Measurements from ENCODE around the gene RRAGC.
A peak's percentile ranks its signal among the peaks of the same experiment; 100 is the strongest.
"Not testable (repeated sequence)": the region's sequence is repeated elsewhere in the genome, so short reads cannot be mapped to it uniquely, and the experiment has no call there.

RRAGC gene

DNA sequence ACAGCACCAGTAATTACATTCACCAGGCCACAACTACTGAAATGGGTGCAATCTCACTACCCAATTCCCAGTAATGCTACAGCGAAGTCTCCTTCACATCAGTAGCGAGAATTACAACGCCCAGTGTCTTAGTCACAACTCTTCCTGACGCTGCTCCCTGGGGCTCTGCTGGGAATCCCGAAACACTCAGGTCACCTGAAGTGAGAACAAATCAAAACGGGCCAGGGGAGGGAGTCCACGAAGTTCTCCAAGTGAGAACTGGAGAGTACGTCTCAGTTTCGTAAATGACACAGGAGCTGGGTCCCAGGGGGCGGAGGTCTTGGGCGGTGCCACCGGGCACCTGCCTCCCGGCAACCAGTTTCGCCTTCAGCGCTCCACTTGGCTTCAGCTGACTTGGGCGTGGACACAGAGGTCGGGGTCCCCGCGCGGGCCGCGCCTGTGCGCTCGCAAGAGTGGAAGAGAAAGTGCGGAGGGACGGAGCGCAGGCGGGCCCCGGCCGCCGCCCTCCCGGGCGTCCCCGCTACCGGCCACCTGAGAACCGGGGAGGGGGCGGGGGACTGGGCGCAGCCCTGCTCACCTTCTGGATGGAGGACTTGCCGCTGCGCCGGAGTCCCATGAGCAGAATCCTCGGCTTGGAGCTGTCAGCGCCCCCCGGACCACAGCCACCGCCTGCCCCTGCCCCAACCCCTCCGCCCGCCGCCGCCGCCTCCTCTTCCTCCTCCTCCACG lies 575 bp downstream of the RRAGC start:
- DNase-seq (ENCODE audit: low read depth) = no peak

DNA sequence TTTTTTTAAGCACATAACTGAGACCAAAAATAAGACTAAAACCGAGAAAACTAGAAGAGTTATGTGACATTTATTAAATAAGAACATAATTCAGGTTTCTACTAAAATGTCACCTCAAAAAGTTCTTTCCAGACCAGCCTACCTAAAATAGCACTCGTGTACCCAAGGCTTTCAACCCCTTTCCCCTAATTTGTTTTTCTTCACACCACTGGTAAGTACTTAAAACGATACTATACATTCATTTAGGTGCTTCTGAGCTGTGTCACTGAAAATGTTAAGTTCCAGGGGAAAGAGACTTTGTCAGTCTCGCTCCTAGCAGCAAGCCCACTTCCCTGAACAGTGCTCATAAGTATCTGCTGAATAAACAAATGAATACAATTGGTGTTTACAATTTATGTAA lies 6.8 kb downstream of the RRAGC start:
- DNase-seq (ENCODE audit: low read depth) = no peak

DNA sequence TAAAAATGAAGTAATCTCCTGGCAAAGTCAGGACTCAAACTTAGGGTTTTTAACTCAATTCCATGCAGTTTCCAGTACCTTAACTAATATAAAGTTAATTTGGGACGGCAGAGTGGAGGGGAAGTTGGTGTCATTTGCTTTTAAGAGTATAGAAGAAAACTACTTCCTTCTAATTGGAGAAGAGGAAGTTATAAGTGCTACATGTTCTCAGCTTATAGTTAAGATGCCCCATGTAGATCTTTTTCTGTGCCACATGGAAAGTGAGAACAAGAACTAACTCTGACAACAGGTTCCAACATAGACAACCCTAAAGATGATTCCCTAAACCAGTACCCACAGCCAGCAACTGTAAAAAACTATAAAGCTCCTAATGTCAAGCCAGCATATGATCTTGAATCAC lies 11.5 kb downstream of the RRAGC start:
- no peak for DNase-seq (ENCODE audit: low read depth)

DNA sequence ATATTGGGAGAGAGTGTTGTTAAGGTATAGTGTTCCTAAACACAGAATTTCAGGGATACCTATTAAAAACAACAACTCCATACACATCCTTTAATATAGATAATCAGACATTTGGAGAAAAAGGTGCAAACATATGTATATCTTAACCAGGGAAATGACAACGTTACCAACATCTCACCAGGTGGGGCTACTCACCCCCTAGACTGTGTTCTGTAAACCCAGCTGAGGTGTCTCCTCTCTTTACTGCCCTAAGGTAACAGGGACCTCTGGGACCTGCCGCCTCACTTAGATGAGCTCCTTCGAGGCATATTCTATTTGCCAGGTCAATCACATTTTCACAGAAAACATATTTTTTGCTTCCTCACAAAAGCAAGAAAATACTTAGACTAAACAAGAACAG lies 13.4 kb downstream of the RRAGC start:
- no peak for DNase-seq (ENCODE audit: low read depth)

DNA sequence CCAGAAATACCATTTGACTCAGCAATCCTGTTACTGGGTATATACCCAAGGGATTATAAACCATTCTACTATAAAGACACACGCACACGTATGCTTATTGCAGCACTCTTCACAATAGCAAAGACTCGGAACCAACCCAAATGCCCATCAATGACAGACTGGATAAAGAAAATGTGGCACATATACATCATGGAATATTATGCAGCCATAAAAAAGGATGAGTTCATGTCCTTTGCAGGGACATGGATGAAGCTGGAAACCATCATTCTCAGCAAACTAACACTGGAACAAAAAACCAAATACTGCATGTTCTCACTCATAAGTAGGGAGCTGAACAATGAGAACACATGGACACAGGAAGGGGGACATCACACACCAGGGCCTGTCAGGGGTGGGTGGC lies 14.5 kb downstream of the RRAGC start:
- not testable (repeated sequence) for DNase-seq (ENCODE audit: low read depth)

DNA sequence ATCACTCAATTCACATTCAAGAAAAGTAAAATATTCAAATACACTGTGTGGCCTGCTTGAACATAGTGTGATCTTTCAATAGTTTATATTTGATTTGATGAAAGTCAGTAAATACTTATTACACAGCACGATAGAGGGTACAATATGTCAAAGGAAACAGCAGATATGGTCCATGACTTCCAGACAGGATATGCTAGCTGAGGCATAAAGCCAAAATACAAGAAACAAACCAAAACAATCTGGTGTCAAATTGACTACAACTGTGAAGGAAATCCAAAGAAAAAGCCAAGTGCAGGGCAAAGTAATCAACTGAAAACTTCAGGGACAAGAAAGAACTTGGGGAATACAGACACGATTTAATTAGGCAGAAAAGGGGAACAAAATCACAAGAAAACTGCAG lies 19.3 kb downstream of the RRAGC start:
- DNase-seq (ENCODE audit: low read depth) = no peak

DNA sequence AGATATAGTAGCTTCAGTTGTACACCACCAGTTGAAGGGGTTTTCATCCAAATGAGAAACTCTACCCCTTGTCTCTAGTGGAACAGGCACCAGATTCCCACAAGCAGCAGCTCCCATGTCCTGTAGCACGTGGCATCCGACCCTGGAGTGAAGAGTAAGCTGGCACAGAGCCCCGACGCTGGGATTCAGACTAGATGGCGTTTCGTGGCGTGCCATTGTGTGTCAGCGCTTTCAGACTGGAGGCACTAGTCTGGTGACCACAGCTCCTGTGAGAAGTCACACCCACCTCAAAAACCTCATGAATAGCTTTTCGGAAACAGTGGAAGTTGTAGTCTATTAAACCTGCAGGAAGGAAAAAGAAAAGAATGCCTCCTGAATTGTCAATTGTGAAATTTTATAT lies 20.2 kb downstream of the RRAGC start:
- DNase-seq (ENCODE audit: low read depth) = no peak

DNA sequence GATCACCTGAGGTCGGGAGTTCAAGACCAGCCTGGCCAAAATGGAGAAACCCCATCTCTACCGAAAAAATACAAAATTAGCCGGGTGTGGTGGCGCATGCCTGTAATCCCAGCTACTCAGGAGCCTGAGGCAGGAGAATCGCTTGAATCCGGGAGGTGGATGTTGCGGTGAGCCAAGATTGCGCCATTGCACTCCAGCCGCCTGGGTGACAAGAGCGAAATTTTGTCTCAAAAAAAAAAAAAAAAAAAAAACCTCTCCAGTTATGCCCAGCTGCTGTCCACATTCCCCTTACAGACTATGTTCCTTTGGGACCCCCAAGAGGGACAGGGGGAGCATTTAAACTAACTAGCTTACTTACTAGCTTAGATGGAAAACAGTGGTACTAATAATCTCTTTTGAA lies 23.3 kb downstream of the RRAGC start:
- DNase-seq (ENCODE audit: low read depth) = not testable (repeated sequence)

DNA sequence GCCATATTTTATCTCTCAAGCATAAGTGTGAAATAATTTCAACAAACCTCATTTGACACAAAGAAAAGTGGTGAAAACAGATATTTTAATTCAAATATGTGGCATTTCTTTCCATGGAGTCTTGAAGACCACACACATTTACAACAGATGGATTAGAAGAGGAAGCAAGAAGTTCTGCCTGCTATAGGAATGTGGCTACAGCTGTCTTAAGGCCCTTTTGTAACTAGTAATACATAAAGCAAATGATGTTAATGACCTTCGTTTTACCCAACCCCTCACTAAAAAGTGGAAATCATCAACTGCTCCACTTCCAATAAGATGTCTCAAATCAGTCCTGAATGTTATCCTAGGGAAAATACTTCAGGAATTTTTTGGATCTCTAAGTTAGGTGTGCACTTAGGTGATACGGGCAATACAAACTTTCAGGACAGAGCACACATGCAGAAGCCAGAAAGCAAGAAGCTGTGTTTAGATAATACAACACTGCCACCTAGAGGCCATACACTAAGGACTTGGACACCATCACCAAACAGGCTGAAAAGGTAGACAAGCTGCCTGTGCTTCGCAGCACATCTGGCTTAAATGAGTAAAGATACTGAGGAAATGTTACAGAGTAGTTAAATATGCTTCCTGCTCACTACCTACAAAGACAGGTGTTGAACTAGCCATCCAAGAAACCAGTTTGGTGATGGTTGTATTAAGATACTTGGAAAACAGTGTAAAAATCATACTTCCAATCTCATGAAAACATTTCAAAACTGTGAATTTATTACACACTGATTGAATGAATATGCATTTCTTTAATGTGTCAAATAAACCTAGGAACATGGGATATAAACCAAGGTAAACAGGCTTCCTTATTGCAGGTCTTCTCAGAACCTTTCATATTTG lies 24.4 kb downstream of the RRAGC start:
- no peak for DNase-seq (ENCODE audit: low read depth)

DNA sequence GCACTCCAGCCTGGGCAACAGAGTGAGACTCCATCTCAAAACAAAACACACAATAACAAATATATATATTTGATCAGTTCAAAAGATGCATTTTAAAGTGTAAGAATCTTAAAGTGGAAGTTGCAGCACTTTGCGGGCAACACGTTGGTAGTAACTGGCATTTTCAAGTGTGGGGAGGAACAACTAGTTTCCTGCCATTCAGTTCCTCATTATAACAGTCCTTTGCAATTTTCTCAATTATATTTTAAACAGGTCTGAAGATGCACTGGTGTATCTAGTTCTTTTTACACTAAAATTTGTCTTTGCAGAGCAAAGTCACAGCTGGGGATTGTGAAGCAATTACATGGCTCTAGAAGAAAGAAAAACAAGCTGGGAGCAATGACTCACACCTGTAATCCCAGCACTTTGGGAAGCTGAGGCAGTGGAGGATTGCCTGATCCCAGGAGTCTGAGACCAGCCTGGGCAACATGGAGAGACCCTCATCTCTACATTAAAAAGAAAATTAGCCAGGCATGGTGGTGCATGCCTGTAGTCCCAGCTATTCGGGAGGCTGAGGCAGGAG lies 25.3 kb downstream of the RRAGC start:
- DNase-seq (ENCODE audit: low read depth) = no peak

DNA sequence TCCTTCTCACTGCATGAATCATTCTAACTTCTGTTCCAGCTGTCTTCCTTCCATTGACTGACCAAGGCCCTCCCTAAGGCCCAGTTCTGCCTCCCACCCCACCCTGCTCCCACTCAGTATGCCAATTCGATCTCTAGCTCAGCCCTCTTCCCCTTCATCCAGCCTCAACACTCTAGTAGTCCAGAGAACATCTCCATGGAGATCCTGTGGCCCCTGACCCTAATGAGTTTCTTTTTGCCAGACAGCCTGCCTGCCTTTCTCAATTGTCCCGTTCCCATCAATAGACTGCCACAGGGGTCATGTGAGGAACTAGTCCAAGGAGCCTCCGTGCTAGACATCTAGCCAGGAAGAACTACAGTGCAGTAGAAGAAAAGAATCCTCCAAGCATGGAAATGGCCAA lies 26.4 kb downstream of the RRAGC start:
- no peak for DNase-seq (ENCODE audit: low read depth)

DNA sequence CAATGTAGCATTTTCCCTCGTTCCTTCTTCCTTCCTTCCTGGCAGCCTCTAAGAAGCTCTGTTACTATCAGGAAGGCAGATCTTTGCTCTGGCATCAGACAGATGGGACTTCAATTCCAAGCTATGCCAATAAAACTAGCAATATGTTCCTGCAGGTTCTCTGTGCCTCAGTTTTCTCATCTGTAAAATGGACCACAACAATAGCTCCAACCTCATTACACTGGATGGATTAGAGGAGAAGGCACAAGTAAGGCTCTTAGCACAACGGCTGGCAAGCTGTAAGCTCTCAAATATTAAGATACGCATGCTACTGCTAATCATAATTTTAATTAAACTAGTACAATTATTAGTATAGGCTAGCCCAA lies 27.2 kb downstream of the RRAGC start:
- DNase-seq (ENCODE audit: low read depth) = no peak

DNA sequence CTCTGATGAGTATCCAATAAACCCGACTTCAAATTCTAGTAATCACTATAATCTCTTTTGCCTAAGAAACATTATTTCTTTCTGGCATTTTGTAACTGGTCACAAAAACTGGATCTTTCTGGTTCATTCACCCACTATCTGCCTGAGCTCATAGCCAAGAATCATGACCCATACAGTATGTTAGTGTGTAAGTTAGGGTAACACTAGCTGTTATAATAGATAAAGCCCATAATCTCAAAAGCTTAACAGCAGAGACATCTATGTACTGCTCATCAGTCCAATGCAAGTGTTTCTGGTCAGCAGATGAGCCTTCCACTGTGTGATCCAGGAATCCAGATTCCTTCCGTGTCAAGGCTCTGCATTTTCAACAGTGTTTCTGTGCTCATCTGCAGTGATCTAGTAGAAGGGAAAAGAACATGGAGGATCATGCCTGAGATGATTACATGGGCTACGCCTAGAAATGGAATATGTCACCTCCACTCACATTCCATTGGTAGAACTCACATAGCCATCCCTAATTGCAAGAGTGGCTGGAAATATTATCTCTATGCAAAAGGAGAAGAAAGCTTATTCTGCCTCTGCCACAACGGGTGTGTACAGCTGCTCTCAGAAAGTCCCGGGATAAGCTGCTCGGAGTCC lies 27.7 kb downstream of the RRAGC start:
- DNase-seq (ENCODE audit: low read depth) = no peak

DNA sequence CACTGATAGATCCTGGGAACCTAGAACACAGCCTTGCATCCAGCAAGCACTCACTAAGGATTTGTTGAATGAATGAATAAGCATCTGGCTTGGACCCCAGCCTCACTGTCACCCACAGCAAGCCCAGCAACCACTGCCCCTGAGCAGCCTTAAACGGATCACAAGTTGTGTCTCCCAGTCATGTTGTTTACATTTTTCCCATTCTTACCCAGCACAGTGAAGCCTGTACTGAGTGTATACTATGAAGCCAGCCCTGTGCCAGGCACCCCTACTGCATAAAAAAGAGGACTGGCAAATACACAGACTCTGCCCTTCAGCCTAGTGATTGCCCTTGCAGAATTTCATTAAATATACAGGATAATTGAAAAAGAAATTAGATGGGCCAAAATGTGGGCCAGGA lies 30.2 kb downstream of the RRAGC start:
- no peak for DNase-seq (ENCODE audit: low read depth)

DNA sequence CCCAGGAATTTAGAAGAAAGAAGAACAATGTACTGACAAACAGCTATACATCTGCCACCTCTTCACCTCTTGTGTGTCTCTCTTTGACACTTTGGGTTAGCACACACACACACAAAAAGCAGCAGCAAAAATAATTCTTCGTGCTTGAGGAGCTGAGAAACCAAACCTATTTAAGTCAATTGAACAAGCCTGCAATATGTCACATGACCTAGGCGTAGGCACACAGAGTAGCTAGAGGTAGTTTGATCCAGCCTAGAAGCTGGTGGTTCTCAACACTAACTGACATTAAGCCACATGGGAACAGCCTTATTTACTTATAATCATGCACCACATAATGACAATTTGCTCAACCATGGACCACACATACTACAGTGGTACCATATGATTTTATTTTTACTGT lies 32.3 kb downstream of the RRAGC start:
- DNase-seq (ENCODE audit: low read depth) = no peak

DNA sequence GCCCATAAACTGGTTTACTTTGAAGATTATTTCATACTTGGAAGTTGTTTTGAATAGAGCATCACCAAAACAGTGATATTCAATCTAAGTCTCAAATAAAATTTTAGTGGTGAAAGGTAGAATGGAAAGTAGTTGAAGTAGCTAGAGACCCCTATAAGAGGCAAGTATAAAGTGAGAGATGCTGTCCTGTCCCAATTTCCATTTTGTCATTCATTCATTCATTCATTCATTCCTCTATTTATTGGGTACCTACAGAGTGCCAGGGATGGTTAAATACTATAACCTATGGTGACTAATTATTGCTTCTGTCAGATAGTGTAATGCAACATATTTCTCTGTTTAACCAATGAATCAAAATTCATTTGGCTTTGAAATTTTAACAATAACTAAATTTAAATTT lies 32.7 kb downstream of the RRAGC start:
- DNase-seq (ENCODE audit: low read depth) = no peak

DNA sequence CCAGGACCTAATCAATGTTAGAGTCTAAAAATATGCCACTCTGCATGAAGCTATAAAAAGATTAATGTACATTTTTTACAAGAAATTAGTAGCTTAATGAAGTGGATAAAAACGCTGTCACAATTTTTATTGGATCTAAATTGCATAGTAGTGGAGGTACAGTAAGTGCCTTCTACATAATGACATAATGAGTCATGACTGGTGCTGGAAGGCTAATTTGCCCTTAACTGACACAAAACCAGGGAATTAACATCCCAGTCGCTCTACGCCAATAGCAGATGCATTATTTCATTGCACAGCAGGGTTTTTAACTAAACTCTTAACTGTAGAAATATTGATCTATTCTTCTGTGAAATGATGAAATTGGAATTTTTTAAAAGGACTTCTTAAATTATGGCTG lies 33.3 kb downstream of the RRAGC start:
- DNase-seq (ENCODE audit: low read depth) = no peak

DNA sequence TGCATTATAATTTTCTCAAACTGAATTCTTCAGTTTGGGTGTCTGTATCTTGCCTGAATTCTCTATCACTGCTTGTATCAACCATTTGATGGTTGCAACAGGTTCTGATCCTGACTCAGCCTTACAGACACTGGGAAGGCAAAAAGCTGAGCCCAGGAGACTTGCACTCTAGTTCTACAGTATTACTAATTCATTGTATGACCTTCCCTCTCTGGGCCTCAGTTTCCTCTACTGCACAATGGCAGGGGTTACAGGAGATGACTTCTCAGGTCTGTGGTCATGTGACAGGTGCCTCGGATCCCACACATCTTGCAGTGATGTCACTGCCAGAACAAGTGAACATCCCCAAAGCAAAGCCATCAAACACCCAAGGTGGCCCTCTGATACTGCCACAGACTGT lies 38.7 kb downstream of the RRAGC start:
- DNase-seq (ENCODE audit: low read depth) = no peak

DNA sequence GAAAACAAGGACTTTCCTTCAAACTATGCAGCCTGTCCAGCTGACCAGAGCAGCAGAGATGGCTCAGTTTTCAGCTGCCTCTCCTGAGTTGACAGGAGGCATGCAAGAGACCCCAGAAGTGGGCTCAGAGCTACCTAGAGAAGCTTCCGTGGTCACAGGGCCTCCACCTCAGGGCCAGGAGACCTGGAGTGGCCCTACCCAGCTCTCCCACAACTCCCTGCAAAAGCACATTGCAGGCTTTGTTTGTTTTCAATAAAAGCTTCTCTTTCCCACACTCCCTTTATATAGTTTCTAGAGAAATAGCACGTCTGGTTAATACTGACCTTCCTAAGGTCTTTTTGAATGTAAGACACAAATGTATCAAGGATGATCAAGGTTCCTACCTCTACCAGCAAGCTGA lies 40.1 kb downstream of the RRAGC start:
- DNase-seq (ENCODE audit: low read depth) = no peak

DNA sequence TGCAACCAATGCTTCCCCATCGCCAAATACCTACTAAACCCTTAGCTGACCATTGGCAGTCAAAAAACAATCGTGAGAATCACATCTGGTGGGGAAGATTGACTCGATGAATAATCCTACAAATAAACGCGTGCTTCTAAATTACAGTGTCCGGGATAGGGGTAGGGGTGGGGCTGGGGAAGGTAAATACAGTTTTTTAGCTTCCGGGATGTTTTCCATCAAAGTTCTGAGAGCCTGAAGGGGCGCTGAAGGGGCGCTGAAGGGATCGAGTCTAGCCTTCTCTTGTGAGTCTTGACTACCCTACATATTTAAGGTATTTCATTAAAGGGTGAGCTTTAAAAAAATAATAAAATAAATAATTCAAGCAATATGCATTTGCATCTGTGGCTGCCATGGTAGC lies 40.5 kb downstream of the RRAGC start:
- DNase-seq (ENCODE audit: low read depth) = no peak

DNA sequence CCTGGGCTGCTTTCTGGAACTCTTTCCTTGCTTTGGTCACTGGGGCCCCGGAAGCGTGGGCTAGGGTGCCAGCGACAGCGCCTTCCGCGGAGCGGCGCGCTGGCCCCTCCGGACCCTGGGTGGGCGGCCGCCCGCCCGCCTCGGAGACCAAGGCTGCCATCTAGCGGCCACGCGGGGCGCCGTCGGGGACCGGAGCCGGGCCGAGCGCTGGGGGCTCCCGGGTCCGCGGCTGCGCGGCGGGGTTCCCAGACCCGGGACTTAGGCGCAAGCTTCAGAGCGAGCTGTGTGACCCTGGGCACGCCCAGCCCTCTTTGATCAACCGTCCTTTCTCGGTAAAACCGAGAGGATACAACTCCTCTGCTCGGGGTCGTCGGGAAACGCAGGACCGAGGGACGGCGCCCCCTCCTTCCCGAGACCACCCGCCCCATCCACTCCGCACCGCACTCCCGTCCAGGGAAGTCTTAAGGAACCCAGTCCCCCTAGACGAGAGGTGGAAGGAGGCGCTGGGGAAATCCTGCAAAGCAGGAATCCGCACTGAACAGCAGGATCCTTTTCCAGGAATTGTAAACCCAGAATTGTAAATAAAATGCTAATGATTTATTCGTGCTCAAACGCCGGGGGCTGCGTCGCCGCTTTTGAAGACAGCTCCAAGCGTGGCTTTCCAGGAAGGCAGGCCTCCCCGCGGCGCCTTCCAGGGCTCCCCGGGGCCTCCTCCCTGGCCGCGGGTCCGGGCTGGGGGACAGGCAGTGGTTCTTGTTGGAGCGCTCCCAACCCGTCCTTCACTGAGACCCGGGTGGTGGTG lies 41.2 kb downstream of the RRAGC start:
- peak; percentile 35 for DNase-seq (ENCODE audit: low read depth)

Measured in stimulated activated CD8-positive, alpha-beta memory T cell treated with anti-CD3 and anti-CD28 coated beads, Interleukin-15, amount 100 ng/mL, for 24 hours (primary cell).